Stimulated activated CD4-positive, alpha-beta T cell treated with anti-CD3 and anti-CD28 coated beads, Interleukin-2, amount 100 ng/mL, for 4 hours (primary cell): Measurements from ENCODE around the gene CFHR1.
"Not testable (repeated sequence)": the region's sequence is repeated elsewhere in the genome, so short reads cannot be mapped to it uniquely, and the experiment has no call there.

Experiments used
- DNase-seq: peaks from one replicate; pipeline ENCODE4 v3.0.0-alpha.2; 2020; ENCODE audit warnings: low read depth

The CFHR1 gene

GRCh38 chr1:196819531-196819930 lies at the start of gene CFHR1:
Gene CFHR1, plus strand, starts transcription at chr1:196819731. Its CDS starts 114 bp downstream, at chr1:196819845.
- not testable (repeated sequence) for DNase-seq

- DNase-seq = not testable (repeated sequence)
Observed at GRCh38 chr1:196769823-196770222, 49.7 kb upstream of the CFHR1 start.

DNA sequence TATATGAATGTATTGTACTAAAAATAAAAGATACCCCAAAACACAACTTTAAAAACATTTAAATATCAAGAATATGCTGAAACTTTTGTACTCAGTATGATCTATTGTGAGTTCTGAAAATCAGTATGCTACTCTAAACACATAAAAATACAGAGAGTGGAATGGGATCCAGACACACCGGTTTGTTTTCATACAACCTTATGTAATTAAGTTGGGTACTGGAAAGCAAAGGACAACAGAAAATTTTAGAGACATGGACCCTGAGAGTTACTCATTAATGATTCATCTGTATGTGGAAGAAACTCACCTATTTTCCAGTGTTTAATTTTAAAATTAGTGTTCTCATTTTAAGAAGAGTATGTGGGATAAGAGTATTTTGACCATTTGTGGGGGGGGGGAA lies 45.8 kb upstream of the CFHR1 start:
- no peak for DNase-seq

DNA sequence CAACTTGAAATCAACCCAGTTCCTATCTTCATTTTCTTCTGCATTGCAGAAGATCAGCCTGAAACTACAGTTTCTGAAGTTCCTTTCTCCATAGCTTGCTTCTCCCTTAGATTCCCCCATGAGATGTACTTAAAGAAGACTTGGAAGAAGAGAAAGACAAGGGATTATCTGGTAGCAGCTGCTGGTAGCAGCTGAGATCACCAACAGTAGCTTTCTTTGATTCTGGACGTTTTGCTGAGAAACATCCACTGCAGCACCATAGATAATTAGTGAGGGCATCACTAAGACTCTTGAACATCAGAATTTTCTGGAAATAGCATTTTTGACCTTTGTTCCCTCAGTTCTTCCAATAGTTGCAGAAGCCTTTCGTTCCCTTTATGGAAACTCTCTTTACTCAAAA lies 45.4 kb upstream of the CFHR1 start:
- DNase-seq = no peak

DNA sequence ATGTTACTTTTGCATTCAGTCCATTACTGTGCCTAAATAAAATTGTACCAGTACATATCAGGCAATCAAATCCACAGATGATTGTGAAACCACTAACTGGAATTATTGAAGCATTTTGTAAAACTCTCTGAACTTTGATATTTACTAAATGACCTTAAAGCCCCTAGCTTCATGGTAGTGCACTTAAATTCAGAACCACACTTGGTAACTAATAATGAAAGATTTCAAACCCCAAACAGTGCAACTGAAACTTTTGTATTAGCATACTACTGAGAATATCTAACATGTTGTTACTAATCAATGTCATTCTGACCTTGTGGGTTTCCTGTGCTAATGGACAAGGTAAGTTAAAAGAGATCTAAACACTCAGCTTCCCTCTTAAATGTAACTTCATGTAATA lies 44.9 kb upstream of the CFHR1 start, which contains the start of gene CFHR3:
CFHR3 (plus strand) TSS at position 238 of the 400 bp plus-strand sequence; CDS start at position 285, 47 bp downstream.
- no peak for DNase-seq

GRCh38 chr1:196777603-196778002 lies 41.9 kb upstream of the CFHR1 start:
- no peak for DNase-seq

DNA sequence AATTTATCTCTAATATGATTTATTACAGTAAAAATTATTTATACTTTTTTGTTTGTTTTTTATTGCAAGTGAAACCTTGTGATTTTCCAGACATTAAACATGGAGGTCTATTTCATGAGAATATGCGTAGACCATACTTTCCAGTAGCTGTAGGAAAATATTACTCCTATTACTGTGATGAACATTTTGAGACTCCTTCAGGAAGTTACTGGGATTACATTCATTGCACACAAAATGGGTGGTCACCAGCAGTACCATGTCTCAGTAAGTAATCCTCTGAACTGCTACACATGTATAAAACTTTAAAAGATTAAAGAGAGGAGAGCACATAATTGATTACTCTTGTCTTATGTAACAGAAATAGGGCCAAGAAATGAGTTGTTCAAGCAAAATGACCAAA lies 40.4 kb upstream of the CFHR1 start:
- no peak for DNase-seq

DNA sequence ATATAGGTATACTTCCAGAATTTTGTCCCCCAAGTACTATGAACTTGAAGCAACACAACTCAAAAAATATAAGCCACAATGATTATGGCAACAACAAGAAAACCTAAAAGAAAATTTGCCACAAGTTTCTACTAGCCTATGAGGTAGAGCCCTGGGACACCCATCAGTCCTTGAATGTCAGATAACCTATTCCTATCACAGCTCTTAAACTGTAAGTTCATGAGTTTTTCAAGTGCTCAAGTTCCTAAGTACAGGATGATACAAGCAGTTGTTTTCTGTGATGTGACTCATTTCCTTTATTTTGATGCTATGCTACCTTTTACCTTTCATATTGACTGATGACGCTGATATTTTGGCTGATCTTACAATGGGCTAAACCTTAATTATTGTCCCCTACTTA lies 28.3 kb upstream of the CFHR1 start:
- DNase-seq = not testable (repeated sequence)

- not testable (repeated sequence) for DNase-seq
Observed at GRCh38 chr1:196794103-196794502, 25.4 kb upstream of the CFHR1 start.

GRCh38 chr1:196797891-196798290 lies 21.6 kb upstream of the CFHR1 start:
- DNase-seq = no peak

DNA sequence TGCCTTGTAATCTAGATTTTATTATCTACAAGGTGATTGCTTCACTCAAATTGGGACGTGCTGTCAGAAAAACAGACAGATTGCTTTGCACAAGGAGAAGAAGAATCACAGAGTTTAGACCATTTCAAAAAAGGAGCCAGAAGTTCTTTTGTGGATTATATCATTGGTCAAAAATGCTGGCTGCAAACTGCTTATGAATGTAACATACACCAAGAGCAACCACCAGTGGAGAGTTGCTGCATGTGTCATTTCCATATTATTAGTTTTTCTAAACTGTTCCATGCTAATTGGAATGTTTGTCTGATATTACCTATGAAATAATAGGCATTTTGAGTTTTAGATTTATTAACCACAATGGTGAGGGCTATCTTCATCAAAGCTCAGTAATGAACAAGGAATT lies 17.6 kb upstream of the CFHR1 start:
- DNase-seq = not testable (repeated sequence)

DNA sequence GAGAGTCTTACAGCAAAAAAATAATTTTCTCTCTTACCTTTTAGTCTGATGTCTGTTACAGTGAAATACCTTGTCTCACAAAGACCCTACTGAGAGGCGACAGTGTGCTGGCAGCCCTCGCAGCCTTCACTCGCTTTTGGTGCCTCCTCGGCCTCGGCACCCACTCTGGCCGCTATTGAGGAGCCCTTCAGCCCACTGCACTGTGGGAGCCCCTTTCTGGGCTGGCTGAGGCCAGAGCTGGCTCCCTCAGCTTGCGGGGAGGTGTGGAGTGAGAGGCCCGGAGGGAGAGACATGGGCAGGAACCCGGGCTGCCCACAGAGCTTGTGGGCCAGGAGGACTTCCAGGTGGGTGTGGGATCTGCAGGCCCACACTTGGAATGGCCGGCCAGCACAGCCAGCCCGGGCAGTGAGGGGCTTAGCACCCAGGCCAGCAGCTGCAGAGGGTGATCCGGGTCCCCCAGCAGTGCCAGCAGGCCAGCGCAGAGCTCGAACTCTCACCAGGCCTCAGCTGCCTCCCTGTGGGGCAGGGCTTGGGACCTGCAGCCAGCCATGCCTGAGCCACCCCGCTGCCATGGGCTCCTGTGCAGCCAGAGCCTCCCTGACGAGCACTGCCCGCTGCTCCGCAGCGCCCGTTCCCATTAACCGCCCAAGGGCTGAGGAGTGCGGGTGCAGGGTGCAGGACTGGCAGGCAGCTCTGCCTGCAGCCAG lies 10.8 kb upstream of the CFHR1 start:
- DNase-seq = no peak

DNA sequence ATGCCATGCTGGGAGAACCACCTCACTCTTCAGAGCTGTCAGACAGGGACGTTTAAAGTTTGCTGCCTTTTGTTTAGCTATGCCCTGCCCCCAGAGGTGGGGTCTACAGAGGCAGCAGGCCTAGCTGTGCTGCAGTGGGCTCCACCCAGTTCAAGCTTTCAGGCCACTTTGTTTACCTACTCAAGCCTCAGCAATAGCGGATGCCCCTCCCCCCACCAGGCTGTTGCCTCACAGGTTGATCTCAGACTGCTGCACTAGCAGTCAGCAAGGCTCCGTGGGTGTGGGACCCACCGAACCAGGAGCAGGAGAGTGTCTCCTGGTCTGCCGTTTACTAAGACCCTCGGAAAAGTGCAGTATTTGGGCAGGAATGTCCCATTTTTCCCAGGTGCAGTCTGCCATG lies 2.1 kb upstream of the CFHR1 start:
- DNase-seq = not testable (repeated sequence)

DNA sequence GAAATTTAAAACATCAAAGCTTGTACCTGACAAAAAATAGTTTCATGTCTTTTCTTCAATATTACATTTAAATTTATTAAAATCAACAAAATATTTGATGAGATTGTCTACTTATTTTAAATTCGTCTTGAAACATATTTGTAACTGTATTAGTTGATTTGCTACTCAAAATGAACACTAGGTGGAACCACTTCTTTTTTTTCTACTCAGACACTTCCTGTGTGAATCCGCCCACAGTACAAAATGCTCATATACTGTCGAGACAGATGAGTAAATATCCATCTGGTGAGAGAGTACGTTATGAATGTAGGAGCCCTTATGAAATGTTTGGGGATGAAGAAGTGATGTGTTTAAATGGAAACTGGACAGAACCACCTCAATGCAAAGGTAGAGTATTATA lies 8.3 kb downstream of the CFHR1 start:
- DNase-seq = not testable (repeated sequence)

DNA sequence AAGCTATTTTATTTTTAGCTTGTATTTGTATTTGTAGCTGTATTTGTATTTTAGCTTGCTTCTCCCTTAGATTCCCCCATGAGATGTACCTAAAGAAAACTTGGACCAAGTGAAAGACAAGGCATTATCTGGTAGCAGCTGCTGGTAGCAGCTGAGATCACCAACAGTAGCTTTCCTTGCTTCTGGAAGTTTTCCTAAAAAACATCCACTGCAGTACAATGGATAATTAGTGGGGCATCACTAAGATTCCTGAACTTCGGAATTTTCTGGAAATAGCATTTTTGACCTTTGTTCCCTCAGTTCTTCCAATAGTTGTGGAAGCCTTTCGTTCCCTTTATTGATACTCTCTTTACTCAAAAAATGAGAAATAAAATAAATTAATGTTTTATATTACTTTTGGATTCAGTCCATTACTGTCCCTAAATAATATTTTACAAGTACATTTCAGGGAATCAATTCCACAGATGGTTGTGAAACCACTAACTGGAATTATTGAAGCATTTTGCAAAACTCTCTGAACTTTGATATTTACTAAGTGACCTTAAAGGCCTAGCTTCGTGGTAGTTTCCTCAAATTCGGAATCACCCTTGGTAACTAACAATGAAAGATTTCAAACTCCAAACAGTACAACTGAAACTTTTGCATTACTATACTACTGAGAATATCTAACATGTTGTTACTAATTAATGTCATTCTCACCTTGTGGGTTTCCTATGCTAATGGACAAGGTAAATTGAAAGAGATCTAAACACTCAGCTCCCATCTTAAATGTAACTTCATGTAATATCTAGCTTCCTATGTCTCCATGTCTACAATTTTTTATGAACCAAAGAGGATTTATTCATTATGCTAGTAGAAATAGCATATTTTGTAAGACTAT lies 30.3 kb downstream of the CFHR1 start:
- not testable (repeated sequence) for DNase-seq

DNA sequence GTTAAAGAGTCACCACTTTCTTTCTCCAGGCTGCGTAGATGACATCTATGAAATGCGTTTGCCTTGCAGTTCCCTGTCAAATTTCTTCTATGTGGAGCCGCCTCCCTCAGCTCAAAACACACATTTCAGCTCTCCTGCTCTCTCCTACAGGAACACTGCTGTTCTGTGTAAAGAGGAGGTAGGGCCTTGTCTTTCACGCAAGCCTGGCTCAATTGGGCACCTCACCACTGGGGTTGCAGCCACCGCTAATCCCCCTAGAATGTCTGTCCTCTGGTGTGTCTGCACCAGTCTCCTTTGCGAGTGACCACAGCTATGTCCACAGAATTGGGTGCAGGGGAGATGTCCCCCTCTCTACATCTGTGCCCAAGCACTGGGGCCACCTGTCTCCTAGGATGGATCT lies 36.5 kb downstream of the CFHR1 start:
- no peak for DNase-seq

GRCh38 chr1:196857188-196857587 lies 37.7 kb downstream of the CFHR1 start:
- no peak for DNase-seq

- DNase-seq = no peak
Observed at GRCh38 chr1:196858811-196859210, 39.3 kb downstream of the CFHR1 start.

DNA sequence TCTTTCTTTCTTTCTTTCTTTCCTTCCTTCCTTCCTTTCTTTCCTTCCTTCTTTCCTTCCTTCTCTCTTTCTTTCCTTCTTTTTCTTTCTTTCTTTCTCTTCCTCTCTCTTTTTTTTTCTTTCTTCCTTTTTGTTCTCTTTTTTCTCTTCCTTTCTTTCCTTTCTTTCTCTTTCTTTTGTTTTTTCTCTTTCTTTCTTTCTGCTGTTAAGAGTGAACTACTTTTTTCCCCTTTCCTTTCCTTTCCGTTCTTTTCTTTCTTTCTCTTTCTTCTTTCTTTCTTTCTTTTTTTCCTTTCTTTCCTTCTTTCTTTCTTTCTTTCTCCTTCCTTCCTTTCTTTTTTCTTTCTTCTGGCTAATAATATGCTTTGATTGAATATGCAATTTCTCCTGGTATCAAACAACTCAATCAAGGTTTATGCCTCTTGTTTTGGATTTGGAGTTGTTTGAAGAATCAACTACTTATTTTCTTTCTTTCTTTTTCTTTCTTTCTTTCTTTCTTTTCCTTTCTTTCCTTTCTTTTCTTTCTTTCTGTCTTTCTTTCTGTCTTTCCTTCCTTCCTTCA lies 40.9 kb downstream of the CFHR1 start:
- no peak for DNase-seq

DNA sequence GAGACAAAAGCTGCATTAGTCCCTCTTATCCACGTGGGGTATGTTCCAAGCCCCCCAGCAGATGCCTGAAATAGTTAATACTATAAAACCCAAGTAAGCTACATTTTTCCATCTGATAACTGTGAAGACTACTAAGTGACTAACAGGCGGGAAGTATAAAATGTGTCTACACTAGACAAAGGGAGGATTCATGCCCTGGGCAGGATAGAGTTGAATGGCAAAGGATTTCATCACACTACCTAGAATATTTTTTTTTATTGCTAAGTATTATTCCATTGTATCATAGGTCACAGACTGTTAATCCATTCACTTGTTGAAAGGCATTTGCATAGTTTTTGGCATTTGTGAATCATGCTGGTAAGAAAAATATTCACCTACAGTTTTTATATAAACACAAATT lies 41.9 kb downstream of the CFHR1 start:
- DNase-seq = no peak

DNA sequence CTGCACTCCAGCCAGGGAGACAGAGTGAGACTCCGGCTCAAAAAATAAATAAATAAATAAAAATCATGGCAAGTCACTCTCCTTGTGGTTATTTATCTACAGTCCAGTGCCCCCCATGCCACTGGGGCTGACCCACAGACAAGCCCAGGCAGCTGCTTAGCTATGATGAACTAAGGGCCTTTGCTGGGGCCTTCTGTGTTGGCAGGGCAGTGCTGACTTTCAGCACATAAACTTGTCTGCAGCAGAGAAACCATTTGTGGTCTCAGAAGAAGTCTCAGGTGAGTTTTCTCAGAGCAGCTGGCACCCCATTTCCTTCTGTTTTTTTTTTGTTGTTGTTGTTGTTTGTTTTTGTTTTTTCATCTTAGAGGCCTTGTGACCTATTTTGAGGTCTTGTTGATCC lies 47.4 kb downstream of the CFHR1 start:
- no peak for DNase-seq

DNA sequence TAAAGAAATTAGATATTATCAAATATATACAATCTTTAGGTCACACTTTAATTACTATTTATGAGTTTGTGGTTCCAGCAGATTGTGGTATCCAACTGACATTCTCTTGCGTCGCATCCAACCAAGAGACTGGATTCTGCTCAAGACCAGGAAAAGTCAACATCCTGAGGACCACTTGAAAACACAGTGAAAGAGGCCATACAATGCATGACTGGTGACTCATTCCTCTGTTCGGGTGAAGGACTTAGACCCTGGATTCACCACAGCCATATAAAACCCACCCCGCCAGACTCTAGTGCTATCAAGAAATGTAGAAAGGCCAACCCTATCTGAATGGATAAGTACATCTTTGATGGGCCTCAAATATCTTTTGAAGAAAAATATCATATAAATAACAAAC lies 53.9 kb downstream of the CFHR1 start:
- no peak for DNase-seq

- no peak for DNase-seq
Observed at GRCh38 chr1:196875935-196876334, 56.4 kb downstream of the CFHR1 start.
